PFSK-1 (cell line): ENCODE measurements around the gene SETD2.

ENCODE experiments used
- POLR2AphosphoS5 ChIP-seq: IDR thresholded peaks from 2 replicates; pipeline ENCODE4 v1.6.1; 2012; ENCODE audit warnings: low read depth, mild to moderate bottlenecking, control low read depth, low read length, moderate library complexity
- SIN3A ChIP-seq: IDR thresholded peaks from 2 replicates; pipeline ENCODE4 v1.6.1; 2012; ENCODE audit warnings: mild to moderate bottlenecking, low read length, moderate library complexity, borderline replicate concordance; ENCODE audit not compliant: insufficient read depth

DNA sequence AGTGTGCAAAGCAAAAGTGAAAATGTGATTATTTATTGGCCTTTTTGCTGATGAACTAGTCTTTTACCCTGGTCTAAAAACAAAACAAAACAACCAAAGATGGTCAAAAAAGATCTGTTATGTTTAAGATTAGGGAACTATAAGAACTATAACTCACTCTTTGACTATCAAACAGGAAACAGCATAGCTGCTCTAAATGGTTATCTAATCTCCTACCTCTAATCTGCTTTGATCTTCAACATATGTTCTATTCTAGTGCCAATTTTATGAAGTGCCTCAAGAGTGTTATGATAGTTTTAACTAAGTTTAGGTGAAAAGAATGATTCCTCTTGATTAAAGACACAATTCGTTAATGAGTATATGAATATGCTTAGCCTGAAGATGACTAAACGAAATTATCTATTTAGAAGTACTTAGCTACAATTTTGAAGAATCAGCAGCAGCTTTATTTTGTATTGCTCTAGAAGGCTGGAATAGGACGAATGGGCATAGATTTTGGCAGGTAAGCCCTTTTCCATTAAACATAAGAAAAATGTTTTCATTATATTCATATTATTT lies 46.0 kb downstream of the SETD2 start:
- TF ChIP-seq SIN3A (no peak), POLR2AphosphoS5 (no peak)
